Mesothelial cell of epicardium (in vitro differentiated cells): ENCODE data around the gene HSPA2. TPM values are rescaled to one million over a fixed set of nuclear protein-coding genes. Genes with fewer than 3 reads are reported as not detected.

Experiments
- DNase-seq, 2 experiments: peaks; one replicate each; pipeline ENCODE4 v3.0.0; 2021; ENCODE audit warnings: low spot score in 2 of 2; ENCODE audit not compliant: unreplicated experiment in 2 of 2
- H3K27ac Mint-ChIP-seq: 2 replicates; pipeline ENCODE4 v1.8.0; 2021; ENCODE audit warnings: mixed read lengths
- H3K27me3 Mint-ChIP-seq: 2 replicates; pipeline ENCODE4 v1.8.0; 2021; ENCODE audit warnings: low read depth, mixed read lengths
- H3K36me3 Mint-ChIP-seq: 2 replicates; pipeline ENCODE4 v1.8.0; 2021; ENCODE audit warnings: mixed read lengths
- H3K4me1 Mint-ChIP-seq: 2 replicates; pipeline ENCODE4 v1.8.0; 2021; ENCODE audit warnings: mixed read lengths
- H3K4me3 Mint-ChIP-seq: 2 replicates; pipeline ENCODE4 v1.8.0; 2021; ENCODE audit warnings: mild to moderate bottlenecking, moderate library complexity, mixed read lengths
- H3K9me3 Mint-ChIP-seq: 2 replicates; pipeline ENCODE4 v1.8.0; 2021; ENCODE audit warnings: mixed read lengths
- total RNA-seq: library from RNA; stranded (reverse); gene quantifications from 3 replicates; pipeline ENCODE4 v1.2.1, GENCODE V29; 2021
- TF ChIP-seq, protein P1 (sequence below): fragments of 200-600 bp; sonication (generic); IDR thresholded peaks from one replicate; pipeline ENCODE4 v1.5.0; 2021; ENCODE audit warnings: antibody characterized with exemption; ENCODE audit not compliant: unreplicated experiment

Gene HSPA2
- total RNA-seq, 1 donor from 2014 or later = 10.1 TPM

DNA sequence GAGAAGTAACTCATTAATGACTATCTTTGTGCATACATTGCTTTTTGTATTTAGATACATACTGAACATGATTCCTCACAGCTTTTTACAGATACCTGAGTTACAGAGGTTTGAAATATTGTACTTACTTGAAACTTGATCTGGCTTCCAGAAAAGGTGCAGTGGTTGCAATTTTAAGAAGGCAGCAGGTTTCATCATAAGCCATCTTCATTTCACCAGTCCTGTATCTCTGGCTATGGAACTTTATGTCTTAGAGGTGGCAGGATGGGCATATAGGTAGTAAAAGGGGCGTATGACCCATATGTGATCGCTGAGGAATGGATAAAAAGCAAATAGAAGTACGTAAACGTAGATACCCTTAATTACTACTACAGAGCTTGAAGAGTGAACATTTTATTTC, 22.3 kb upstream of the HSPA2 start:
- TF ChIP-seq, protein P1, sequence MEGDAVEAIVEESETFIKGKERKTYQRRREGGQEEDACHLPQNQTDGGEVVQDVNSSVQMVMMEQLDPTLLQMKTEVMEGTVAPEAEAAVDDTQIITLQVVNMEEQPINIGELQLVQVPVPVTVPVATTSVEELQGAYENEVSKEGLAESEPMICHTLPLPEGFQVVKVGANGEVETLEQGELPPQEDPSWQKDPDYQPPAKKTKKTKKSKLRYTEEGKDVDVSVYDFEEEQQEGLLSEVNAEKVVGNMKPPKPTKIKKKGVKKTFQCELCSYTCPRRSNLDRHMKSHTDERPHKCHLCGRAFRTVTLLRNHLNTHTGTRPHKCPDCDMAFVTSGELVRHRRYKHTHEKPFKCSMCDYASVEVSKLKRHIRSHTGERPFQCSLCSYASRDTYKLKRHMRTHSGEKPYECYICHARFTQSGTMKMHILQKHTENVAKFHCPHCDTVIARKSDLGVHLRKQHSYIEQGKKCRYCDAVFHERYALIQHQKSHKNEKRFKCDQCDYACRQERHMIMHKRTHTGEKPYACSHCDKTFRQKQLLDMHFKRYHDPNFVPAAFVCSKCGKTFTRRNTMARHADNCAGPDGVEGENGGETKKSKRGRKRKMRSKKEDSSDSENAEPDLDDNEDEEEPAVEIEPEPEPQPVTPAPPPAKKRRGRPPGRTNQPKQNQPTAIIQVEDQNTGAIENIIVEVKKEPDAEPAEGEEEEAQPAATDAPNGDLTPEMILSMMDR = no peak
- Mint-ChIP-seq H3K27me3 (no peaks in the 10 kb centered on the region), H3K4me3 (no peak overlapping the region), H3K36me3 (no peaks in the 10 kb centered on the region), H3K27ac (peak overlapping the region; percentile 44), H3K4me1 (peaks cover 14% of the 10 kb centered on the region), H3K9me3 (no peaks in the 10 kb centered on the region)
- DNase-seq = no peak

DNA sequence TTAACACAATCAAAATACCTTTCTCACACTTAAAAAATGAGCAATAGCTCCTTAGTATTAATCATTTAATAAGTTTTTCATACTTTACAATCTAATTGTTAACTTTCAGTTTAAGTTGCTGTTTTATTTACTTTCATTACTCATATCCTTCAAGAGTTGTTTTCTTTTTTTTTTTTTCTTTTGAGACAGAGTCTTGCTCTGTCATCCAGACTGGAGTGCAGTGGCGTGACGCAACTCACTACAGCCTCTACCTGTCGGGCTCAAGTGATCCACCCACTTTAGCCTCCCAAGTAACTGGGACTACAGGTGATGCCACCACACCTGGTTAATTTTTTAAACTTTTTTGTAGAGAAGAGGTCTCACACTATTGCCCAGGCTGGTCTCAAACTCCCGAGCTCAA, 19.8 kb upstream of the HSPA2 start:
- H3K9me3 Mint-ChIP-seq = no peaks in the 10 kb centered on the region
- peaks cover 1% of the 10 kb centered on the region for H3K36me3 Mint-ChIP-seq
- H3K4me3 Mint-ChIP-seq = no peak overlapping the region
- peaks cover 9% of the 10 kb centered on the region for H3K4me1 Mint-ChIP-seq
- no peak for DNase-seq
- TF ChIP-seq, protein P1 = no peak
- H3K27me3 Mint-ChIP-seq = no peaks in the 10 kb centered on the region
- H3K27ac Mint-ChIP-seq = no peak overlapping the region

DNA sequence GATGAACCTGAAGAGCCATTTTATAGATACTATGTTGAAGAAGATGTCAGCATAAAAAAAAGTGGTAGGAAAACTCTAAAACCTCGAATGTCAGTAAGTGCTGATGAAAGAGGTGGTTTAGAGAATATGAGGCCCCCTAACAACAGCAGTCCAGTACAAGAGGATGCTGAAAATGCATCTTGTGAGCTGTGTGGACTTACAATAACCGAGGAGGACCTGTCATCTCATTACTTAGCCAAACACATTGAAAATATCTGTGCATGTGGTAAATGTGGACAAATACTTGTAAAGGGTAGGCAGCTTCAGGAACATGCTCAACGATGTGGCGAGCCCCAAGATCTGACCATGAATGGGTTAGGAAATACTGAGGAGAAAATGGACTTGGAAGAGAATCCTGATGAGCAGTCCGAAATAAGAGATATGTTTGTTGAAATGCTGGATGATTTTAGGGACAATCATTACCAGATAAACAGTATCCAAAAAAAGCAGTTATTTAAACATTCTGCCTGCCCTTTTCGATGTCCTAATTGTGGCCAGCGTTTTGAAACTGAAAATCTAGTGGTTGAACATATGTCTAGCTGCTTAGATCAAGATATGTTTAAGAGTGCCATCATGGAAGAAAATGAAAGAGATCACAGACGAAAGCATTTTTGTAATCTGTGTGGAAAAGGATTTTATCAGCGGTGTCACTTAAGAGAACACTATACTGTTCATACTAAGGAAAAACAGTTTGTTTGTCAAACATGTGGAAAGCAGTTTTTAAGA, 17.8 kb upstream of the HSPA2 start:
- Mint-ChIP-seq H3K9me3 (no peaks in the 10 kb centered on the region), H3K27ac (no peak overlapping the region), H3K4me3 (no peak overlapping the region), H3K27me3 (no peaks in the 10 kb centered on the region), H3K36me3 (peaks cover 3% of the 10 kb centered on the region), H3K4me1 (peaks cover 12% of the 10 kb centered on the region)
- no peak for DNase-seq
- TF ChIP-seq, protein P1 = no peak

- peaks cover 7% of the 10 kb centered on the region for H3K4me1 Mint-ChIP-seq
- no peak overlapping the region for H3K4me3 Mint-ChIP-seq
- H3K27me3 Mint-ChIP-seq = no peaks in the 10 kb centered on the region
- H3K27ac Mint-ChIP-seq = peak overlapping the region; percentile 47
- TF ChIP-seq, protein P1 = no peak
- peaks cover 6% of the 10 kb centered on the region for H3K36me3 Mint-ChIP-seq
- H3K9me3 Mint-ChIP-seq = no peaks in the 10 kb centered on the region
- no peak for DNase-seq
Observed at GRCh38 chr14:64525354-64525753, 15.2 kb upstream of the HSPA2 start.

DNA sequence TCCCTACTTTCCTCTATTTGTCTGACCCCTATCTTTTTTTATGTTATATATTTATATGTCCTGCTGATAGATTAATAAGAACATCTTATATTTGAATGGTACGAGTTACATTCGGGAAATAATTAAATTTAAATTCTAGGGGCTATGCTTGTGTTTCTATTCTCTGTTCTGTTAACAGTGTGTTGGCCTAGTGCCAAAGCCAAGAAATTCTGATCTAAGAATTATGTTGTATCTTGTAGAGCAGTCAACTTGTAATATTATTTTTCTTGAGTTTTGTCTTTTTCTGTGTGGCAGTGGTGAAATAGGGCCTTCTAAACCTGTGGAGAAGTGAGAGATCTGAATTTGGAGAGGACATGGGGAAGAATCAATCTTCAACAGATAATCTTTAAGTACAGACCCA, 9.0 kb upstream of the HSPA2 start:
- no peak overlapping the region for H3K4me3 Mint-ChIP-seq
- DNase-seq = no peak
- TF ChIP-seq, protein P1 = no peak
- peak overlapping the region; percentile 64 for H3K27ac Mint-ChIP-seq
- no peaks in the 10 kb centered on the region for H3K9me3 Mint-ChIP-seq
- H3K27me3 Mint-ChIP-seq = no peaks in the 10 kb centered on the region
- H3K4me1 Mint-ChIP-seq = peaks cover 23% of the 10 kb centered on the region
- peaks cover 5% of the 10 kb centered on the region for H3K36me3 Mint-ChIP-seq
